ENCODE results near the gene EXOC2.

- TF ChIP-seq POLR2A (IDR thresholded peaks at IDR 0.05; ENCODE audit: low read depth) (no peak), POLR2AphosphoS5 (IDR thresholded peaks at IDR 0.05) (no peak), CTCF (IDR thresholded peaks at IDR 0.05) (no peak), EP300 (IDR thresholded peaks at IDR 0.05) (no peak)
Observed at GRCh38 chr6:677919-678318, 15.0 kb downstream of the EXOC2 start.

Data from esophagus muscularis mucosa (tissue), 4 donors.